Gastroesophageal sphincter (tissue), 3 donors: ENCODE results near the gene VPS25.
A peak's percentile ranks its signal among the peaks of the same experiment; 100 is the strongest.

Experiments
- EP300 ChIP-seq: sonication (generic); formaldehyde crosslinking; IDR thresholded peaks from one replicate; pipeline ENCODE4 v1.6.1; 2017; ENCODE audit warnings: antibody characterized with exemption, mild to moderate bottlenecking
- POLR2A ChIP-seq, 2 donors: fragments of 450-650 bp; IDR thresholded peaks; one replicate each; pipeline ENCODE4 v1.6.1; 2017; ENCODE audit warnings: antibody characterized with exemption in 2 of 2, mild to moderate bottlenecking in 2 of 2, moderate library complexity in 1 of 2
- POLR2AphosphoS5 ChIP-seq: sonication (generic); formaldehyde crosslinking; IDR thresholded peaks from one replicate; pipeline ENCODE4 v1.6.1; 2017; ENCODE audit warnings: antibody characterized with exemption
- TF ChIP-seq, protein P1 (sequence below), 4 experiments: fragments of 200-600 bp in 2 of 4; fragments of 450-650 bp in 2 of 4; sonication (generic) in 1 of 4; IDR thresholded peaks; one replicate each; pipeline ENCODE4 v1.5.1; 2017 to 2019; ENCODE audit warnings: antibody characterized with exemption in 4 of 4, mild to moderate bottlenecking in 2 of 4, moderate library complexity in 2 of 4

DNA sequence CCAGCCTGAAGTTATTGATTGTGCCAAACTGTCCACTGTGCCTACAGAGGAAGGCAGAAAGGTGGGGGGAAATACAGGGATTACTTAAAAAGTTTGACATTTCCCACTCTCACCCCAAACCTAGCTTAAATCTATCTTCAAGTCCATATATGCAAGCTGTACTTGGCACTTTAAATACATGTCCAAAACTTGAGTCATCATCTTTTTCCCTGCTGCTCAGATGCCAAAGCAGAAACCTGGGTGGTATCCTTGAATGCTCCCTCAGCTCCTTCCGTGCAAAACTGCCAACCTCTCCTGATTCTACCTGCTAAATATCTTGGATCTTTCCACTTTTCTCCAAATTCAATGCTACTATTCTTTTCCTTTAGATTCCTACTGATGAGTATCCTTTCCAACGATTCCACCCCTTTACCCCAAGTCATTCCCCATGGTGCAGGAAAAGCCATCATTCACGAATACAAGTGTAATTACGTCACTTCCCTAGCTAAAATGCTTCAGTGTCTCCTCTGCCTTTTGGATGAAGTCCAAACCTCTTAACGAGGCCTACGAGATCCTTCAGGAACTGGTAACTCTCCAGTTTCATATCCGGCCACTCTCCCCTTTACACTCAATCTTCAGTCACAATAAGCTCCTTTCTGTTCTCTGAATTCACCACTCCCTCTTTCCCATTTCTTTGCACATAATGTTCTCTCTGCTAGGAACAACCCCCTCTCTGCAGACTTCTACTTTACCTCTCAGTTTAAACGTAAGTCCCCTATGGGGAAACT, 41.6 kb downstream of the VPS25 start:
- TF ChIP-seq, protein P1, sequence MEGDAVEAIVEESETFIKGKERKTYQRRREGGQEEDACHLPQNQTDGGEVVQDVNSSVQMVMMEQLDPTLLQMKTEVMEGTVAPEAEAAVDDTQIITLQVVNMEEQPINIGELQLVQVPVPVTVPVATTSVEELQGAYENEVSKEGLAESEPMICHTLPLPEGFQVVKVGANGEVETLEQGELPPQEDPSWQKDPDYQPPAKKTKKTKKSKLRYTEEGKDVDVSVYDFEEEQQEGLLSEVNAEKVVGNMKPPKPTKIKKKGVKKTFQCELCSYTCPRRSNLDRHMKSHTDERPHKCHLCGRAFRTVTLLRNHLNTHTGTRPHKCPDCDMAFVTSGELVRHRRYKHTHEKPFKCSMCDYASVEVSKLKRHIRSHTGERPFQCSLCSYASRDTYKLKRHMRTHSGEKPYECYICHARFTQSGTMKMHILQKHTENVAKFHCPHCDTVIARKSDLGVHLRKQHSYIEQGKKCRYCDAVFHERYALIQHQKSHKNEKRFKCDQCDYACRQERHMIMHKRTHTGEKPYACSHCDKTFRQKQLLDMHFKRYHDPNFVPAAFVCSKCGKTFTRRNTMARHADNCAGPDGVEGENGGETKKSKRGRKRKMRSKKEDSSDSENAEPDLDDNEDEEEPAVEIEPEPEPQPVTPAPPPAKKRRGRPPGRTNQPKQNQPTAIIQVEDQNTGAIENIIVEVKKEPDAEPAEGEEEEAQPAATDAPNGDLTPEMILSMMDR (IDR thresholded peaks at IDR 0.05) = no peak
- TF ChIP-seq POLR2A (IDR thresholded peaks at IDR 0.05) (no peak), POLR2AphosphoS5 (peak; percentile 36), EP300 (no peak)
